HPDE6-E6E7 (cell line): ENCODE measurements around the gene FBLN1.
"Not testable (repeated sequence)": the region's sequence is repeated elsewhere in the genome, so short reads cannot be mapped to it uniquely, and the experiment has no call there.

Experiments
- DNase-seq: peaks from one replicate; pipeline ENCODE4 v3.0.0; 2011; ENCODE audit warnings: missing footprints; ENCODE audit errors: extremely low spot score

Gene FBLN1

GRCh38 chr22:45477366-45478107 is 25.1 kb upstream of the FBLN1 start:
- DNase-seq: no peak

- DNase-seq: no peak
Measured at GRCh38 chr22:45478108-45478771, 24.4 kb upstream of the FBLN1 start.

GRCh38 chr22:45480717-45481116 is 22.0 kb upstream of the FBLN1 start:
- DNase-seq: no peak

- DNase-seq: no peak
Measured at GRCh38 chr22:45481661-45482060, 21.0 kb upstream of the FBLN1 start.

GRCh38 chr22:45482169-45482568 is 20.5 kb upstream of the FBLN1 start:
- DNase-seq: no peak

GRCh38 chr22:45483319-45483718 is 19.4 kb upstream of the FBLN1 start:
- no peak for DNase-seq

GRCh38 chr22:45483918-45484499 is 18.7 kb upstream of the FBLN1 start:
- DNase-seq: no peak

GRCh38 chr22:45484742-45485141 is 17.9 kb upstream of the FBLN1 start:
- DNase-seq: no peak

- no peak for DNase-seq
Measured at GRCh38 chr22:45485261-45485660, 17.4 kb upstream of the FBLN1 start.

- DNase-seq: no peak
Measured at GRCh38 chr22:45488764-45489370, 13.8 kb upstream of the FBLN1 start.

GRCh38 chr22:45490836-45491235 is 11.8 kb upstream of the FBLN1 start:
- no peak for DNase-seq

- DNase-seq: no peak
Measured at GRCh38 chr22:45491841-45492240, 10.8 kb upstream of the FBLN1 start.

GRCh38 chr22:45493286-45493771 is 9.4 kb upstream of the FBLN1 start:
- no peak for DNase-seq

- not testable (repeated sequence) for DNase-seq
Measured at GRCh38 chr22:45494306-45494705, 8.4 kb upstream of the FBLN1 start.

GRCh38 chr22:45495616-45496015 is 7.1 kb upstream of the FBLN1 start:
- DNase-seq: not testable (repeated sequence)

- no peak for DNase-seq
Measured at GRCh38 chr22:45496451-45496941, 6.2 kb upstream of the FBLN1 start.

GRCh38 chr22:45497351-45498145 is 5.1 kb upstream of the FBLN1 start:
- no peak for DNase-seq

GRCh38 chr22:45499746-45500145 is 2.9 kb upstream of the FBLN1 start:
- DNase-seq: no peak

- DNase-seq: no peak
Measured at GRCh38 chr22:45503050-45503815, 550 bp downstream of the FBLN1 start.

GRCh38 chr22:45503816-45504372 is 1.2 kb downstream of the FBLN1 start:
- DNase-seq: no peak
